ENCODE measurements around the gene UBE3C.
"Not testable (repeated sequence)": the region's sequence is repeated elsewhere in the genome, so short reads cannot be mapped to it uniquely, and the experiment has no call there.

Gene UBE3C

GRCh38 chr7:157132796-157133195 is 5.9 kb upstream of the UBE3C start:
- ATAC-seq: no peak

DNA sequence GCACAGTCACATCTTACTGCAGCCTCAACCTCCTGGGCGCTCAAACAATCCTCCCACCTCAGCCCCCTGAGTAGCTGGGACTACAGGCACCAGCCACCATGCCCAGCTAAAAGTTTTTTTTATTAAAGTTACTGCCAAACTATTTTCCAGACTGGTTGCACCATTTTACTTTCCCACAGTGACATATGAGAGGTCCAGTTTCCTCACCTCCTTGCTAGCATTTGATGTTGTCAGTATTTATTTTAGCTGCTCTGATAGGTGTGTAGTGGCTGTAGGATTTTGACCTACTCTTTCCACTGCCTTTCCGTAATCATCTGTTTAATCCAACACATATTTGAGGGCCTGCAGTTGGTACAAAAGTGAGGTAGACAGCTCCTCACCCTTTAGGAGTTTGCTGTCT is 5.4 kb upstream of the UBE3C start:
- ATAC-seq: no peak

DNA sequence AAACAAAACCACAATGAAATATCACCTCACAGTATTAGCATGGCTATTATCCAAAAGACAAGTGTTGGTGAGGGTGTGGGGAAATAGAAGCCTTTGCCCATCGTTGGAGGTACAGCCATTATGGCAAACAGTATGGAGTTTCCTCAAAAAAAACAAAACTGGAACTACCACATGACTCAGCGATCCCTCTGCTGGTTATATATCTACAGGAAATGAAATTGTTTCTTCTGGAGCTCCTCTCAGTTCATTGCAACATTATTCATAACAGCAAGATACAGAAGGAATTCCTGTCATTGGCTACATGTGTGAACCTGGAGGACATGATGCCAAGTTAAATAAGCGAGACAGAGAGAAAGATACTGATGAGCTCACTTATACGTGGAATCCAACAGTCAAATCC is 2.4 kb upstream of the UBE3C start:
- no peak for ATAC-seq

- ATAC-seq: no peak
These were observed 664 bp upstream of the UBE3C start for GRCh38 chr7:157138101-157138423.

GRCh38 chr7:157139111-157139809 is 534 bp downstream of the UBE3C start:
- peak; percentile 58 to 65 for ATAC-seq

DNA sequence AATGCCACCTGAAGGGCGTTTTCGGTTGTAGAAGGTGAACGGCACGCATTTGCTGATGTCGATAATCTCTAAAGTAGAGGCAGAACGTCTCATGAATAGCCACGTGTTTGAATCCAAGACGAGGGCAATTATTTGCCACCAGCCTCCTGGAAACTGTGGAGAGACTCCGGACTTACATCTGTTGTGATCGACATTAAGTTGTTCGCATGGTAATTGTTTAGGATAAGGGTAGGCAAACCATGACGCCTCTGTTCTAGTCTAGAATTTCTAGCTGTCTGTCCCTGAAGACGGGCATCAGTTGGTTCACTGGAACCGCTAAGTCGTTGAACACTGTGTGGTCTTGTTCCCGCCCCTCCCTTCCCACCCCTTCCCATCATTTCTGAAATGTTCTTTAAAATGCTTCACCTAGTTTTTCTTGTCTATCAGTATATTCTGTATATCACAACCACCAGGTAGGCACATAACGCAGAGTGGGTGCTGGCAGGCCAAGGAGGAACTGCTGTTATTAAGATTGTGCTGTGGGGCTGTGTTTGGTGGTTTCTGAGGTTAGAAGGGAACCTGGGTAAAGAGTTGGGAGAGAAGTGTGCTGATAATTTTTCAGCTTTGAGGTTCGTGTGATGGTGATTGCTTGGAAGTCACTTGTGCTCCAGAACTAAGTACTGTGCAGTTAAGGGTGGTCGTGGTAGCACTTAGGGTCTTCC is 1.2 kb downstream of the UBE3C start:
- ATAC-seq: no peak

GRCh38 chr7:157140511-157140905 is 1.8 kb downstream of the UBE3C start:
- ATAC-seq: no peak

DNA sequence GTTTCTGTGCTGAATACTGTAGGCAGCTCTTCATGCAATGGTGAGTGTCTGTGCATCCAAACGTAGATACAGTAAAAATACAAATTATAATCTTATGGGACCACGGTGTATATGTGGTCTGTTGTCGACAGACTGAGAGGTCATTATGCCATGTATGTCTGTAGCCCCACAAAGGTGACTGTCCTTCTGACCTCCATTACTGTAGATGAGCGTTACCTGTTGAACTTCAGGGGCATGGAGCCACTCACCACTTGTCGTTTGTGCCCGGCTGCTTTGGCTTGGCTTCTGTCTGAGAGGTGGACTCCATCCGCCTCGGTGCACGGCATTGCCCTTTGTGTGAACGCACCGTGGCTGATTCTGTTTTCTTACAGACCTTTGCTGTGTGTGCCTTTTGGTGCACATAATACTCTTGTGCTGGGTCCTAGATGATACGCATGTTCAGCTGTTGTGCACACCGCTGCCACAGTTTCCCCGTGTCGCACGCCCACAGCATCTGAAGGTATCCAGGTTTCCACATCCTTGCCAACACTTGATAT is 2.9 kb downstream of the UBE3C start:
- no peak for ATAC-seq

DNA sequence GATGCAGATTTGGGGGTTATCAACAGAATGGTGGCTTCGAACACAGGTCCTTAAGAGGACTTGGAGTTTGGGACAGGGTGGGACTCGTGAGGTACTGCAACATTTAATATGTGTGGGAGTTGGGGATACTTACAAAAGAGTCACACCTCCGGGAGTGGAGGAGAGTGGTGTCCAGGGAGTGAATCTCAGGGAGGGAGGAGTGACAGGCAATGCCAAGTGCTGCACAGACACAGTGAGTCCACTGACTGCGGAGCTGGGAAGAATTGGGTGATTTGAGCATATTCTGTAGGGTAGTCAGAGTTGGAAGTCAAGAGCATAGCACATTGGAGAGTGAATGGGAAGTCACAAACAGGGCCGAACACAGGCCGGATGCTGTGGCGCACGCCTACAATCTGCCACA is 5.1 kb downstream of the UBE3C start:
- ATAC-seq: no peak

- no peak for ATAC-seq
These were observed 10.6 kb downstream of the UBE3C start for GRCh38 chr7:157149317-157149716.

GRCh38 chr7:157150882-157151281 is 12.2 kb downstream of the UBE3C start:
- ATAC-seq: no peak

DNA sequence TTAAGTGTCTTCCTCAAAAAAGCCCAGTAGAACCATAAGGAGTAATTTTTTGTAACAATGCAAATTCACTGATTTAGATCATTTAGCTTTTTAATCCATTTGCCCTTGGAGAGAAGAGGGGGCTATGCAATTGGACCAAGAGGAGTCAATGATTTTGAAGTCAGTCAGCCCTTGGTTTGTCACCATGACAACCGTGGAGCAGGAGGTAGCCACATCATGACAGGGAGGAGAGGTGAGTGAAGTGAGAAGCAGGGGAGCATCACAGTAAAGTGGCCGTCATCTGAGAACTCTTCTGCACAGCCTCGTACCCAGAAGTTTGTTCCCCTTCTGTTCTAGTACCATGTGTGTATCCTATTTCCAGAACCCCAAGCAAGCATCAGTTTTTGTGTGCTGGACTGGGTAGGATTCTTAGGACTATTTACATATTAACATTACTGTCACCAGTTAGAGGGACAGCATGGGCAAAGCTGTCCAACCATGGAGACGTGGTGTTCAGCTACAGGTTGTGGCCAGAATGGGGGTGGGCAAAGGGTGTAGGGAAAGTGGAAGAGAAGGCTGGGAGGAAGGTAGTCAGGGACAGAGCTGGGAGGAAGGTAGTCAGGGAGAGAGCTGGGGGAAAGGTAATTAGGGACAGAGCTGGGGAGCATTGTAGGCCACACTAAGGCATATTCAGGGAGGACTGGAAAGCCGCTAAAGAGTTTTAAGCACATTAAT is 13.1 kb downstream of the UBE3C start:
- peak in 1 of 2 donors; percentile 24 for ATAC-seq

DNA sequence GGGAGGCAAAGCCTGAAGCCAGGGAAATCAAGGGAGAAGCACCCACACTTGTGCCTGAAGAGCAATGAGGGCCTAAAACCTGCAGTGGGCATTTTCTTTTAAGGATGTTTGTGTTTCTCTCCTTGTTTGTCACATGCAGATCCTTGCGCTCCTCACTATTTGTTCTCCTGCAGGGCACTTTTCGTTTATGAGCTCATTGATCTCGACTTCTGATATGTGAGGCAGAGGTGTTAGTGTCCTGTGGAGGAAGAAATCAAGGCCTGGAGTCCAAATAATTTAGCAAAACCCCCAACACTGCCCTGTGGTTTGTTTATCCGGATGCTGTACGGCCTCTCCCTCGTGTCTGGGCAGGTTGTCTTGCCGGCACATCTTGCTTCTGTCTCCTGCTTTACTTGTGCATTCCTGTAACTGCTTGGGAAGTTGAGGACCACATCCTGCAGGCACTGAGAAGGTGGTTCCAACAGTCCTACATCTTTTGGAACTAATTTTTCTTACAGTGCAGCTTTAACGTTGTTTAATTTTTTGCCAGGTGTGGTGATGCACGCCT is 13.7 kb downstream of the UBE3C start:
- ATAC-seq: no peak

DNA sequence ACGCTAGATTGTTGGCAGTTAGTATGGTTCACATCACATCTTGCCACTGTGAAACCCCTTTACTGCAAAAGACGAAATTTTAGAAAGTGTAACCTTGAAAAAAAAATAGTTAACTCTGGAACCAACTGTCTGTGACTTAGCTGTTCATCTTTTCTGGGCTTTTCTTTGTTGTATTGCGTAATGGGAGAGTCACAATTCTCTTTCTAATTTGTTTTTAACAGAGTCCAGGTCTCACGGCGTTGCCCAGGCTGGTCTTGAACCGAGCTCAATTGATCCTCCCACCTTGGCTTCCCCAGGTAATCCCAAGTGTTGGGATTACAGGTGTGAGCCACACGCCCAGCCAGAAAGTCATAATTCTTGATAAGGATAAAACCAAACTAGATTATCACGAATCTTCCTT is 14.5 kb downstream of the UBE3C start:
- ATAC-seq: no peak

- ATAC-seq: no peak
These were observed 17.2 kb downstream of the UBE3C start for GRCh38 chr7:157155959-157156358.

GRCh38 chr7:157158400-157158799 is 19.7 kb downstream of the UBE3C start:
- ATAC-seq: no peak

DNA sequence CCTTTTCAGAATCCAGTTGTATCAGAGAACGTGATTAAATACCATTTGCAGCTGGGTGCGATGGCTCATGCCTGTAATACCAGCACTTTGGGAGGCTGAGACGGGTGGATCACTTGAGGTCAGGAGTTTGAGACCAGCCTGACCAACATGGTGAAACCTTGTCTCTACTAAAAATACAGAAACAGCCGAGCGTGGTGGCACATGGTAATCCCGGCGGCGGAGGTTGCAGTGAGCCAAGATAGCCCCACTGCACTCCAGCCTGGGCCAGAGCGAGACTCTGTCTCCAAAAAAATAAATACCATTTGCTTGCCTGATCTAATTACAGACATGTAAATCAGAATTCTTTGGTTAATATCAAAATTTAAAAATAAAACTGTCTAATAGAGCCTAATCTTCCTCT is 20.8 kb downstream of the UBE3C start:
- ATAC-seq: not testable (repeated sequence)

- ATAC-seq: no peak
These were observed 21.7 kb downstream of the UBE3C start for GRCh38 chr7:157160433-157160832.

- no peak for ATAC-seq
These were observed 27.3 kb downstream of the UBE3C start for GRCh38 chr7:157165987-157166386.

DNA sequence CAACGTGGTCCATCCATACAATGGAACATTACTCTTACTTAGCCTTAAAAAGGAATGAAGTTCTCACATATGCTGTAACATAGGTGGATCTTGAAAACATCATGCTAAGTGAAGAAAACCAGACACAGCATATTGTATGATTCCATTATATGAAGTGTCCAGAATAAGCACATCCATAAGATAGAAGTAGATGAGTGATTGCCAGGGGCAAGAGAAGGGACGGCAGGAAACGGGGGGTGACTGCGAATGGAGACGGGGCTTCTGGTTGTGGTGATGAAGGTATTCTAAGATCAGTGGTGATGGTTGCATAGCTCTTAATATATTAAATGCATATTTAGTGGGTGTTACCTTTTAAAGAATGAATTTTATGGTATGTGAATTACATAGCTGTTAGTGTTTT is 29.8 kb downstream of the UBE3C start:
- no peak for ATAC-seq

DNA sequence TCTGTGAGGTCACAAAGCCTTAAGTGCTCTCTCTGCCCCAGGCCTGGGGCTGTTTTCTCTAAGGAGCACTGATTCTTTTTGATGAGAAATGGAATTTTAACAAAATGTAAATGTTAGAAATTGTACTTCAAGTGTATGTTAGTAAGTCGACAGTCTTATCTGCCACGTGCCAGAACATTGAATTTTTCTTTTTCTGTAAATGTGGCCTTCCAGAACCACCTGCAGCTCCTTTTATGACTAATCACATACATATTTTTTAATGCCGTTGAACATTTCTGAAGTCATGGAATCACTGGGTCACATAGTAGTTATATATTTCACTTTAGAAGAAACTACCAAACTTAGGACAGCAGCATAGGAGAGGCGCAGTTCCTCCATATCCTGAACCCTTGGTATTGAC is 38.0 kb downstream of the UBE3C start:
- ATAC-seq: no peak

GRCh38 chr7:157177333-157177982 is 38.7 kb downstream of the UBE3C start:
- no peak for ATAC-seq

DNA sequence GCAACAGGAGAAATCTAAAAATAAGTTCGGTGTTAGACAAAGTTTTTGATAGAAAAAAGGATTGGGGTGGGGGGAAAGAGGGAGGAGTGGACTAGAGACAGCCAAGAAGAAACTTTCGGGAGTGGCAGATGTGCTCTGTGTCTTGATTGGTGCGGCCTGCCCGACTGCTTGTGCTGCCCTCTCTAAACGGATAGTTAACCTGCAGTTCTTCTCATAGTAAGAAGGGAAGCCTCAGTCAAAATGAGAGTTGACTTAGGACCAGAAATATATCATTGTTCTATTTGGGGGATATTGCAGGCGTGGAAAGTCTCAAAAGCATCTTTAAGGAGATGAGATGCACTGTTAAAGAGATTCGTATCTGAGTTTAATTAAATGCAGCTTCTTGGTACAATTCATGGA is 39.3 kb downstream of the UBE3C start:
- no peak for ATAC-seq
